NCI-H2196 treated with DMSO at 0.1 percent for 48 hours (cell line): ENCODE data around the gene ERG.

Source experiments
- DNase-seq: peaks from one replicate; lab custom pipeline; 2025; ENCODE audit not compliant: unreplicated experiment; lab: John Stamatoyannopoulos, UW

ERG gene

GRCh38 chr21:38361324-38361723, 137.0 kb downstream of the ERG start:
- DNase-seq = no peak

- DNase-seq = no peak
These were observed 138.4 kb downstream of the ERG start for GRCh38 chr21:38359835-38360234.

- no peak for DNase-seq
These were observed 139.2 kb downstream of the ERG start for GRCh38 chr21:38359090-38359489.

- no peak for DNase-seq
These were observed 139.6 kb downstream of the ERG start for GRCh38 chr21:38358666-38359065.

- no peak for DNase-seq
These were observed 140.2 kb downstream of the ERG start for GRCh38 chr21:38358098-38358497.

- DNase-seq = no peak
These were observed 141.2 kb downstream of the ERG start for GRCh38 chr21:38356883-38357625.

GRCh38 chr21:38355992-38356781, 142.1 kb downstream of the ERG start:
- peak; percentile 71 for DNase-seq

GRCh38 chr21:38355353-38355752, 142.9 kb downstream of the ERG start:
- no peak for DNase-seq

- no peak for DNase-seq
These were observed 143.5 kb downstream of the ERG start for GRCh38 chr21:38354746-38355145.

- no peak for DNase-seq
These were observed 144.0 kb downstream of the ERG start for GRCh38 chr21:38354231-38354630.

- DNase-seq = peak; percentile 70
These were observed 145.6 kb downstream of the ERG start for GRCh38 chr21:38352536-38353219.

- DNase-seq = peak; percentile 68
These were observed 146.2 kb downstream of the ERG start for GRCh38 chr21:38351961-38352521.

GRCh38 chr21:38351176-38351959, 146.9 kb downstream of the ERG start:
- no peak for DNase-seq

- DNase-seq = no peak
These were observed 147.6 kb downstream of the ERG start for GRCh38 chr21:38350684-38351083.

GRCh38 chr21:38349977-38350376, 148.3 kb downstream of the ERG start:
- DNase-seq = no peak

GRCh38 chr21:38349111-38349746, 149.0 kb downstream of the ERG start:
- DNase-seq = peak; percentile 79

GRCh38 chr21:38346286-38346685, 152.0 kb downstream of the ERG start:
- peak; percentile 42 for DNase-seq

GRCh38 chr21:38343691-38344090, 154.6 kb downstream of the ERG start:
- DNase-seq = peak; percentile 86

- DNase-seq = no peak
These were observed 155.5 kb downstream of the ERG start for GRCh38 chr21:38342739-38343138.

- no peak for DNase-seq
These were observed 156.7 kb downstream of the ERG start for GRCh38 chr21:38341546-38342012.
